SJSA1 (cell line): ENCODE results near the gene MBNL1. TPM values are rescaled to one million over a fixed set of nuclear protein-coding genes. Genes with fewer than 3 reads are reported as not detected.

Source experiments
- DNase-seq, 2 experiments: peaks; one replicate each; pipeline ENCODE4 v3.0.0-alpha.2; 2015 to 2020; ENCODE audit warnings: low spot score in 2 of 2, low read depth in 1 of 2
- H3K27ac ChIP-seq: fragments of 250-450 bp; sonication (Bioruptor Pico); 2 replicates; pipeline ENCODE4 v1.5.1; 2020; ENCODE audit warnings: mild to moderate bottlenecking, moderate library complexity
- H3K27me3 ChIP-seq: fragments of 250-450 bp; sonication (Bioruptor Pico); replicated peaks from 2 replicates; pipeline ENCODE4 v1.5.1; 2020; ENCODE audit warnings: mild to moderate bottlenecking, moderate library complexity
- H3K36me3 ChIP-seq: fragments of 250-450 bp; sonication (Bioruptor Pico); 2 replicates; pipeline ENCODE4 v1.5.1; 2020; ENCODE audit warnings: mild to moderate bottlenecking
- H3K4me1 ChIP-seq: fragments of 250-450 bp; sonication (Bioruptor Pico); replicated peaks from 2 replicates; pipeline ENCODE4 v1.6.1; 2021; ENCODE audit warnings: mild to moderate bottlenecking
- H3K4me3 ChIP-seq: fragments of 250-450 bp; sonication (Bioruptor Pico); 2 replicates; pipeline ENCODE4 v1.5.1; 2020; ENCODE audit warnings: mild to moderate bottlenecking
- H3K9me3 ChIP-seq: fragments of 250-450 bp; sonication (Bioruptor Pico); replicated peaks from 2 replicates; pipeline ENCODE4 v1.5.1; 2020; ENCODE audit warnings: mild to moderate bottlenecking
- total RNA-seq: library from RNA; depleted of rRNA; stranded (reverse); fragments of >200 nt; shearing (Covaris generic); gene quantifications from 2 replicates; pipeline ENCODE4 v1.2.3, GENCODE V29; 2014

The MBNL1 gene
- total RNA-seq, 1 experiment from 2014 or later: 317 TPM

- H3K4me3 ChIP-seq: no peak overlapping the region
- no peak overlapping the region for H3K27ac ChIP-seq
- peaks cover 40% of the 10 kb centered on the region for H3K4me1 ChIP-seq
- no peaks in the 10 kb centered on the region for H3K27me3 ChIP-seq
- peaks cover 5% of the 10 kb centered on the region; the same call in 1 of the 2 replicates for H3K36me3 ChIP-seq
- H3K9me3 ChIP-seq: no peaks in the 10 kb centered on the region
- DNase-seq: no peak
Measured at GRCh38 chr3:152288681-152289080, 20.0 kb downstream of the MBNL1 start.

DNA sequence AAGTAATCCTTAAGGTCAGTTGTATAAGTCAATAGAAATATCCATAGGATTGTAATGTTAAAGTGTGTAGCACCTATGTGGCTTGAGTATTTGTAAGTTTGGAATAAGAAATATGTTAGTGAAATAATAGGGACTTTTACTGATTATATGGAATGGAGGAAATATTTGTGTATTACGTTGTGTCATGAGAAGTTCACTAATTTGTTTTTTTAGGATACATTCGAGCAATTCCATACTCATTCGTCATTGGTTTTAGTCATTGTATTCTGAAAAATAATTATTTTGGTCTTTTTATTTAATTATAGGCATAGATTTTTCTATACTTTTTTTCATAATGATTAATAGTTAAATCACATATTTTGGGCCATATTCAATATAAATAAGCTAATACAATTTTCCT lies 21.0 kb downstream of the MBNL1 start:
- Histone ChIP-seq H3K36me3 (peaks cover 5% of the 10 kb centered on the region; the same call in 1 of the 2 replicates), H3K4me1 (peaks cover 40% of the 10 kb centered on the region), H3K27me3 (no peaks in the 10 kb centered on the region), H3K4me3 (no peak overlapping the region), H3K27ac (no peak overlapping the region), H3K9me3 (no peaks in the 10 kb centered on the region)
- DNase-seq: no peak

- peaks cover 42% of the 10 kb centered on the region for H3K4me1 ChIP-seq
- H3K27me3 ChIP-seq: no peaks in the 10 kb centered on the region
- peak overlapping the region; percentile 22; the same call in 1 of the 2 replicates for H3K27ac ChIP-seq
Measured at GRCh38 chr3:152290374-152290773, 21.6 kb downstream of the MBNL1 start.

DNA sequence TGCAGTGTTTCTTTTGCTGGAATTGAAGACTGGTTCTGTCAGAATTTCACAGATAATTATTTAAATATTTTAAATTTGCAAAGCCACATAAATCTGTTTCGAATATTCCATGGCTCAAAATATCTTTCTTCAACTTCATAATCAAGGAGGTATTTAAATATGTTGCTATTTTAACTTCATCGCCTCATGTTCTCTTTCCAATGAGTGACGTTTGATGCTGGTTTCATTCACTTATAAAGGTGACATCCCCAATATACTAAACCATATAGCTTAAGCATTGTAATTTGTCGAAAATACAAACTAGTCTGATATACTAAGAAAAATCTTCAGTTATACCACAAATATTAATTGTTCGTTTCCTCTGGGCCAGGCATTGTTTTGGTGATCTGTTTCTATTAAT lies 22.5 kb downstream of the MBNL1 start:
- peaks cover 51% of the 10 kb centered on the region for H3K4me1 ChIP-seq
- no peak for DNase-seq
- H3K27ac ChIP-seq: peak overlapping the region; percentile 22
- H3K9me3 ChIP-seq: no peaks in the 10 kb centered on the region
- no peaks in the 10 kb centered on the region for H3K27me3 ChIP-seq
- H3K4me3 ChIP-seq: no peak overlapping the region
- H3K36me3 ChIP-seq: peaks cover 13% of the 10 kb centered on the region

More at GRCh38 chr3:152290374-152290773, 21.6 kb downstream of the MBNL1 start:
- H3K4me3 ChIP-seq: no peak overlapping the region
- H3K9me3 ChIP-seq: no peaks in the 10 kb centered on the region
- DNase-seq: no peak
- peaks cover 5% of the 10 kb centered on the region; the same call in 1 of the 2 replicates for H3K36me3 ChIP-seq

GRCh38 chr3:152291649-152292066 lies 22.9 kb downstream of the MBNL1 start:
- Histone ChIP-seq H3K4me3 (no peak overlapping the region), H3K36me3 (peaks cover 13% of the 10 kb centered on the region), H3K27me3 (no peaks in the 10 kb centered on the region), H3K4me1 (peaks cover 54% of the 10 kb centered on the region), H3K27ac (peak overlapping the region; percentile 22), H3K9me3 (no peaks in the 10 kb centered on the region)
- peak; percentile 56 to 76 for DNase-seq

DNA sequence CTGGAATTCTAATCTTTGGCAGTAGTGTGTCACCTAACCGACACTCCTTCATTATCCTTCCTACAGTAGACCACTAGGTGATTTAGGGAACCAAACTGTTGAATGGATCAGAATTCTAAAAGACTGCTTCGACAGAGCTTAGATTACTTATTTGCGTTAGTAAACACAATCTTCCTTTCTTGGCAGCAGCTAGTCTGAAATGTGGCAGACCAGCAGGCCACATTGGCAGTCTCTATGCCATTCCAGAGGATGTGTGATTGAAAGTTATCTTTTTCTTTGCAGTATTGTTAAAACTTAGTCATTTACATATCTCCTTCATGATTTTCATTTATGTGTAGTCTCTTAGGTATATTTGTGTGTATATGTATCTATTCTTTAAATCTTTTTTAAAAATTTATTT lies 23.6 kb downstream of the MBNL1 start:
- Histone ChIP-seq H3K4me1 (peaks cover 55% of the 10 kb centered on the region), H3K27me3 (no peaks in the 10 kb centered on the region), H3K9me3 (no peaks in the 10 kb centered on the region), H3K4me3 (no peak overlapping the region), H3K36me3 (peaks cover 14% of the 10 kb centered on the region), H3K27ac (no peak overlapping the region; the same call in 1 of the 2 replicates)
- no peak for DNase-seq

DNA sequence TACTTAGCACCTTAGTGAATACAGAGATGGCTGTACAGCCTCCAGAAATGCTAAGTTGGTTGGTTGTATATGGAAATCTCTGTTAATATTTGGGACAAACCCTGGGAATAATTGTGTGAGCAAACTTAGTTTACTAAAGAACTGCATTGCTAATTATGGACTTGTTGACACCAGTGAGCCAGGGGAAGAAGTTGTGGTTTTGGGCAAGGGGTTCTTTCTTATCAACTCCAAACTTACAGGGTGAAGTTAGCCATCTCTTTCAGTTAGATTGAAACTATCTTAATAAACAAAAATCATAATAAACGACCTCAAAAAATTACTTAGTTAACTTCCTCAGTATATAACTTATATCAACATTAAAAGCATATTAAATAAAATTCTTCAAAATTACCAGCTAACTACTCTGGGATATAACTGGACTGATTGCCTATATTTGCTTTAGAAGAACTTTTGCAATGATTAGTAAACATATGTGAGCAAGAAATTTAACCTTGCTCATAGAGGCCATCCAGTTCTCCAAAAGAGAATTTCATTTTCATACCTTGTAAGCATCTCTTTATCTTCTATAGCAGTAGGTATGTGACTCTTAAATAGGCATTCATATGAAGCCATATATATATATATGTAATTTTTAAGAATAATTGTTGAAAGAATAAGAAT lies 24.7 kb downstream of the MBNL1 start:
- H3K27ac ChIP-seq: no peak overlapping the region
- H3K27me3 ChIP-seq: no peaks in the 10 kb centered on the region
- no peak overlapping the region for H3K4me3 ChIP-seq
- peaks cover 20% of the 10 kb centered on the region for H3K36me3 ChIP-seq
- H3K9me3 ChIP-seq: no peaks in the 10 kb centered on the region
- peaks cover 60% of the 10 kb centered on the region for H3K4me1 ChIP-seq
- DNase-seq: no peak

DNA sequence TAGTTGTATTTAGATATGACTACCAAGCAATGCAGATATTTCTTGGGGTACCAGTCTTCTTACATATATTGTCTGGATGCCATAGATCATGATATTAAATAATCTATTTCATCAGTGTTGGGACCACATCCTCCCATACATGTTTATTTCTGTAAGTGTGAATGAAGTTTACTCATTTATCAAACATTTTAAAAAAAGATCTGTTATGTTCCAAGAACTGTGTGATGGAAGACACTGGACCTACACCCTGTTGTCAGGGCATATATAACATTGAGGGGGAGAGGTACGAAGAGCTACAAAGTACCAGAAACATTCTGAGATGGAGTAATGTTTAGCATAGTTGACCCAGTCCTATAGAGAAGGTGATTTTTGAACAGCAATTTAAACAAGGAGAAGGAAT lies 26.6 kb downstream of the MBNL1 start:
- H3K4me3 ChIP-seq: no peak overlapping the region
- no peak for DNase-seq
- peaks cover 67% of the 10 kb centered on the region for H3K4me1 ChIP-seq
- H3K36me3 ChIP-seq: peaks cover 39% of the 10 kb centered on the region
- peak overlapping the region; percentile 32; the same call in 1 of the 2 replicates for H3K27ac ChIP-seq
- H3K9me3 ChIP-seq: no peaks in the 10 kb centered on the region
- no peaks in the 10 kb centered on the region for H3K27me3 ChIP-seq

GRCh38 chr3:152295806-152296205 lies 27.1 kb downstream of the MBNL1 start:
- Histone ChIP-seq H3K4me1 (peaks cover 66% of the 10 kb centered on the region), H3K27ac (peak overlapping the region; percentile 32), H3K9me3 (no peaks in the 10 kb centered on the region), H3K27me3 (no peaks in the 10 kb centered on the region), H3K4me3 (no peak overlapping the region), H3K36me3 (peaks cover 39% of the 10 kb centered on the region)
- DNase-seq: no peak

DNA sequence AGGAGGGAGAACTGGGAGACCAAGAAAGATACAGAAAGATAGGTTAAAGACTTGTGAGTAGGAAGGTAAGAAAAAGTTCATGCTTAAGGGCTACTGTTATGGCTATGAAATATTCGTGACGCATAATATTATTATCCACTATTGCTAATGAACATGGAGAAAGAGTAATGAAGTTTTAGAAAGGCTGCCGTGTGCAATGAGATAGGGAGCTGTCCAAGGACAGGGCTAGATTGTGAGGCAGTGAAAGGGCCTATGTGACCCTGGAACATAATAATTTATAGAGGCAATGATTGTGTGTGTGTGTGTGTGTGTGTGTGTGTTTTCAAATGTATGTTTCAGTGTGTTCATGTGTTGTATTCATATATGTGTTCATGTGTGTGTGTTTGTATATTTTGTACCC lies 27.7 kb downstream of the MBNL1 start:
- Histone ChIP-seq H3K9me3 (no peaks in the 10 kb centered on the region), H3K27me3 (no peaks in the 10 kb centered on the region), H3K4me1 (peaks cover 60% of the 10 kb centered on the region), H3K27ac (peak overlapping the region; percentile 32), H3K36me3 (peaks cover 44% of the 10 kb centered on the region), H3K4me3 (no peak overlapping the region)
- DNase-seq: no peak

- Histone ChIP-seq H3K9me3 (no peaks in the 10 kb centered on the region), H3K4me3 (no peak overlapping the region), H3K27me3 (no peaks in the 10 kb centered on the region), H3K27ac (peak overlapping the region; percentile 32), H3K36me3 (peaks cover 48% of the 10 kb centered on the region), H3K4me1 (peaks cover 60% of the 10 kb centered on the region)
- peak; percentile 48 to 76 for DNase-seq
Measured at GRCh38 chr3:152296971-152297370, 28.2 kb downstream of the MBNL1 start.

- no peaks in the 10 kb centered on the region for H3K27me3 ChIP-seq
- peaks cover 52% of the 10 kb centered on the region for H3K36me3 ChIP-seq
- no peaks in the 10 kb centered on the region for H3K9me3 ChIP-seq
- H3K4me3 ChIP-seq: no peak overlapping the region
- peak in 1 of 2 experiments; percentile 51 for DNase-seq
- peaks cover 60% of the 10 kb centered on the region for H3K4me1 ChIP-seq
- peak overlapping the region; percentile 36; the same call in 1 of the 2 replicates for H3K27ac ChIP-seq
Measured at GRCh38 chr3:152298393-152299248, 29.9 kb downstream of the MBNL1 start.

GRCh38 chr3:152299249-152299976 lies 30.7 kb downstream of the MBNL1 start:
- Histone ChIP-seq H3K9me3 (no peaks in the 10 kb centered on the region), H3K27ac (peak overlapping the region; percentile 36; the same call in 1 of the 2 replicates), H3K36me3 (peaks cover 52% of the 10 kb centered on the region), H3K27me3 (no peaks in the 10 kb centered on the region), H3K4me3 (no peak overlapping the region), H3K4me1 (peaks cover 61% of the 10 kb centered on the region)
- DNase-seq: no peak
